ENCODE results near the gene H6PD. TPM values are rescaled to one million over a fixed set of nuclear protein-coding genes. Genes with fewer than 3 reads are reported as not detected.

The H6PD gene
- total and polyA plus RNA-seq, 2 donors from 2014 or later = 5.7 to 64.3 TPM

DNA sequence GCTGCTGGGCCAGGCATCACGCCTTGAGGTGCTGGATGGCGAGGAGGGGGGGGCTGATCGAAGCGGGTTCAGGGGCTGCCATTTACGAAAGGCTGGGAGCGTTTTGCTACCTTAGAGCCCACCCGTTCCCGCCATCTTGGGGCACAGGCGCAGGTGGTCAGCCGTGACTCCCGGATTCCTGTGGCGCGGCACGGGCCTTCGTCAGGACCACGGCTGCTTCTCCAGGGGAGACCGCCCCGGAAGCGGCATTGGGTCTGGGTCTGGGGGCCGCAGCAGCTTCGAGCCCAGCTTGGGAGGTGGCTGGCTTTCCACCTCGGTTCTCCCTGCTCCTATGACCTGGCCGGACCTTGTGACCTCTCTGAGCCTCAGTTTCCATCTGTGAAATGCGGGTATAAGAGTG, 81.9 kb downstream of the H6PD start:
- H3K27ac ChIP-seq (ENCODE audit: low read depth in 2 of 2, low read length in 2 of 2) = no peak overlapping the region
- no peak overlapping the region for H3K4me3 ChIP-seq (ENCODE audit: low read length in 3 of 3)
- FAIRE-seq (no peak), DNase-seq (no peak)
- H3K4me1 ChIP-seq (ENCODE audit: control insufficient read depth in 2 of 3, insufficient read depth in 2 of 3, low read depth in 1 of 3, low read length in 3 of 3) = peaks cover 0 to 21% (median 3%) of the 10 kb centered on the region in 3 donors
- intact Hi-C loops (cut with DNase I) = no loop called here
- no peaks in the 10 kb centered on the region for H3K9me3 ChIP-seq (ENCODE audit: control insufficient read depth in 2 of 3, insufficient read depth in 1 of 3, low read length in 3 of 3)
- H3K9ac ChIP-seq (ENCODE audit: low read length in 3 of 3) = no peak overlapping the region
- H3K27me3 ChIP-seq (ENCODE audit: control insufficient read depth, insufficient read depth, low read length) = no peaks in the 10 kb centered on the region
- peaks cover 0 to 3% (median 0%) of the 10 kb centered on the region in 3 donors for H3K36me3 ChIP-seq (ENCODE audit: control insufficient read depth in 2 of 3, insufficient read depth in 3 of 3, low read length in 3 of 3)
- TF ChIP-seq, protein P1, sequence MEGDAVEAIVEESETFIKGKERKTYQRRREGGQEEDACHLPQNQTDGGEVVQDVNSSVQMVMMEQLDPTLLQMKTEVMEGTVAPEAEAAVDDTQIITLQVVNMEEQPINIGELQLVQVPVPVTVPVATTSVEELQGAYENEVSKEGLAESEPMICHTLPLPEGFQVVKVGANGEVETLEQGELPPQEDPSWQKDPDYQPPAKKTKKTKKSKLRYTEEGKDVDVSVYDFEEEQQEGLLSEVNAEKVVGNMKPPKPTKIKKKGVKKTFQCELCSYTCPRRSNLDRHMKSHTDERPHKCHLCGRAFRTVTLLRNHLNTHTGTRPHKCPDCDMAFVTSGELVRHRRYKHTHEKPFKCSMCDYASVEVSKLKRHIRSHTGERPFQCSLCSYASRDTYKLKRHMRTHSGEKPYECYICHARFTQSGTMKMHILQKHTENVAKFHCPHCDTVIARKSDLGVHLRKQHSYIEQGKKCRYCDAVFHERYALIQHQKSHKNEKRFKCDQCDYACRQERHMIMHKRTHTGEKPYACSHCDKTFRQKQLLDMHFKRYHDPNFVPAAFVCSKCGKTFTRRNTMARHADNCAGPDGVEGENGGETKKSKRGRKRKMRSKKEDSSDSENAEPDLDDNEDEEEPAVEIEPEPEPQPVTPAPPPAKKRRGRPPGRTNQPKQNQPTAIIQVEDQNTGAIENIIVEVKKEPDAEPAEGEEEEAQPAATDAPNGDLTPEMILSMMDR (IDR thresholded peaks at IDR 0.05; ENCODE audit: borderline replicate concordance, extremely low read depth, insufficient read depth) = no peak

- DNase-seq (no peak), FAIRE-seq (no peak)
- H3K9ac ChIP-seq (ENCODE audit: low read length in 3 of 3) = no peak overlapping the region
- H3K27me3 ChIP-seq (ENCODE audit: control insufficient read depth, insufficient read depth, low read length) = no peaks in the 10 kb centered on the region
- peaks cover 0 to 21% (median 4%) of the 10 kb centered on the region in 3 donors for H3K4me1 ChIP-seq (ENCODE audit: control insufficient read depth in 2 of 3, insufficient read depth in 2 of 3, low read depth in 1 of 3, low read length in 3 of 3)
- H3K36me3 ChIP-seq (ENCODE audit: control insufficient read depth in 2 of 3, insufficient read depth in 3 of 3, low read length in 3 of 3) = peaks cover 0 to 3% (median 0%) of the 10 kb centered on the region in 3 donors
- intact Hi-C loops (cut with DNase I) = no loop called here
- H3K9me3 ChIP-seq (ENCODE audit: control insufficient read depth in 2 of 3, insufficient read depth in 1 of 3, low read length in 3 of 3) = no peaks in the 10 kb centered on the region
- H3K4me3 ChIP-seq (ENCODE audit: low read length in 3 of 3) = no peak overlapping the region
- no peak overlapping the region for H3K27ac ChIP-seq (ENCODE audit: low read depth in 2 of 2, low read length in 2 of 2)
- TF ChIP-seq, protein P1 (IDR thresholded peaks at IDR 0.05; ENCODE audit: borderline replicate concordance, extremely low read depth, insufficient read depth) = no peak
Measured at GRCh38 chr1:9317072-9317471, 82.5 kb downstream of the H6PD start.

DNA sequence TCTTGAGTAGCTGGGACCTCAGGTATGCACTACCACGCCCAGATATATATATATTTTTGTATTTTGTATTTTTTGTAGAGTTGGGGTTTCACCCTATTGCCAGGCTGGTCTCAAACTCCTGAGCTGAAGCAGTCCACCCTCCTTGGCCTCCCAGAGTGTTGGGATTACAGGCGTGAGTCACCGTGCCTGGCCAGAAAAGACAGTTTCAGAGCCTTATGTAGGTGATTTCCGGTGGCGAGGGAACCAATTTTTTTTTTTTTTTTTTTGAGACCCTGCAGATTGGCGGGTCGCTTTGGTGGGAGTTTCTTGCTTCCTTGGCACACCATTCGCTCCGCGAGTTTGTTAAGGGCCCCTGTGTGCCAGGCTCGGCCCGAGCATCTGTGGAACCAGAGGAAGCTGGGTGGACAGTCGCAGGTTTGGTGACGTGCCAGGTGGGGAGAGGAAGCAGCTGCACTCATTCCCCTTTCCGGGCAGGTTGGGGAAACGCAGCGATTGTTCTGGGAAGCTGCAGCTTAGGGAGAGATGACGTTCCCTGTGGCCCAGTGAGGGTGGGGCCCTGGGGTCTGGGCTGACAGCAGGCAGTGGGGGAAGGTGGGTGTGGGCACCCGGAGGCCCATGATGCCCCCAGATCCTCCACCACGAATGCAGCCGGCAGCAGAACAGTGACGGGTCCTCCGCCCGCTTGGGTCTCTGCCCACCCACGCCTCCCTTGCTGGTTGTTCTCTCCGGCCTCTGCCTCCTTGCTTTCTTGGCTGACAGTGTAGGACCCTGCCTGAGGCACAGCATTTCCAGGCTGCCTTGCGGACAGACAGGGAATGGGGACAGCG, 83.2 kb downstream of the H6PD start:
- DNase-seq (no peak), FAIRE-seq (no peak)
- H3K27ac ChIP-seq (ENCODE audit: low read depth in 2 of 2, low read length in 2 of 2) = no peak overlapping the region
- intact Hi-C loops (cut with DNase I) = no loop called here
- H3K4me1 ChIP-seq (ENCODE audit: control insufficient read depth in 2 of 3, insufficient read depth in 2 of 3, low read depth in 1 of 3, low read length in 3 of 3) = peaks cover 0 to 24% (median 4%) of the 10 kb centered on the region in 3 donors
- H3K4me3 ChIP-seq (ENCODE audit: low read length in 3 of 3) = no peak overlapping the region
- no peak overlapping the region for H3K9ac ChIP-seq (ENCODE audit: low read length in 3 of 3)
- TF ChIP-seq, protein P1 (IDR thresholded peaks at IDR 0.05; ENCODE audit: borderline replicate concordance, extremely low read depth, insufficient read depth) = no peak
- no peaks in the 10 kb centered on the region for H3K27me3 ChIP-seq (ENCODE audit: control insufficient read depth, insufficient read depth, low read length)
- no peaks in the 10 kb centered on the region for H3K9me3 ChIP-seq (ENCODE audit: control insufficient read depth in 2 of 3, insufficient read depth in 1 of 3, low read length in 3 of 3)
- H3K36me3 ChIP-seq (ENCODE audit: control insufficient read depth in 2 of 3, insufficient read depth in 3 of 3, low read length in 3 of 3) = peaks cover 0 to 3% (median 0%) of the 10 kb centered on the region in 3 donors
